Measurements from ENCODE around the gene FSHR.

DNA sequence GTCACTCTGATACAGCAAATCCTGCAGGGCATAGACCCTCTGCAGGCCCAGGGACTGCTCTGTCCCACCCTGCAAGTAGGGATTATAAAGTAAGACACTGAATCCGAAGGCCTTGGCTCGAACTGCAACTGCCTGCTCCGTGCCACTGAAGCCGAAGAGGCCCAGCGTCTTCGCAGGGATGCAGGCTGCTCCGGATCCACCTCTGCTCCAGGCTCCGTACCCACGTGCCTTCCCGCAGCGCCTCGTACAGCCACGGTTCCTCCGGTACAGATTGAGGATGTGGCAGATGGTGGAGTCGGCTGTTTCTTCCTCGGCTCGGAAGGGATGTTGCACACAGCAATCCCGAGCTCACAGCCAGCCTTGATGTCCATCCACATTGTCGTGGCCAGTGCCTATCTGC, 238.4 kb downstream of the FSHR start:
- TF ChIP-seq POLR2A (IDR thresholded peaks at IDR 0.05), result no peak
- TF ChIP-seq, protein P1, sequence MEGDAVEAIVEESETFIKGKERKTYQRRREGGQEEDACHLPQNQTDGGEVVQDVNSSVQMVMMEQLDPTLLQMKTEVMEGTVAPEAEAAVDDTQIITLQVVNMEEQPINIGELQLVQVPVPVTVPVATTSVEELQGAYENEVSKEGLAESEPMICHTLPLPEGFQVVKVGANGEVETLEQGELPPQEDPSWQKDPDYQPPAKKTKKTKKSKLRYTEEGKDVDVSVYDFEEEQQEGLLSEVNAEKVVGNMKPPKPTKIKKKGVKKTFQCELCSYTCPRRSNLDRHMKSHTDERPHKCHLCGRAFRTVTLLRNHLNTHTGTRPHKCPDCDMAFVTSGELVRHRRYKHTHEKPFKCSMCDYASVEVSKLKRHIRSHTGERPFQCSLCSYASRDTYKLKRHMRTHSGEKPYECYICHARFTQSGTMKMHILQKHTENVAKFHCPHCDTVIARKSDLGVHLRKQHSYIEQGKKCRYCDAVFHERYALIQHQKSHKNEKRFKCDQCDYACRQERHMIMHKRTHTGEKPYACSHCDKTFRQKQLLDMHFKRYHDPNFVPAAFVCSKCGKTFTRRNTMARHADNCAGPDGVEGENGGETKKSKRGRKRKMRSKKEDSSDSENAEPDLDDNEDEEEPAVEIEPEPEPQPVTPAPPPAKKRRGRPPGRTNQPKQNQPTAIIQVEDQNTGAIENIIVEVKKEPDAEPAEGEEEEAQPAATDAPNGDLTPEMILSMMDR (IDR thresholded peaks at IDR 0.05), result no peak
